Colonic mucosa (tissue), 4 donors: ENCODE results near the gene PREX1. TPM values are rescaled to one million over a fixed set of nuclear protein-coding genes. Genes with fewer than 3 reads are reported as not detected.

ENCODE experiments used
- DNase-seq: peaks from one replicate; pipeline ENCODE4 v3.0.0-alpha.2; 2020
- H3K27ac ChIP-seq: fragments of 200-600 bp; one replicate; pipeline ENCODE4 v1.8.0; 2021
- H3K27me3 ChIP-seq: fragments of 200-600 bp; one replicate; pipeline ENCODE4 v1.8.0; 2021
- H3K36me3 ChIP-seq: fragments of 200-600 bp; one replicate; pipeline ENCODE4 v1.8.0; 2021
- H3K4me1 ChIP-seq: fragments of 200-600 bp; one replicate; pipeline ENCODE4 v1.8.0; 2021; ENCODE audit warnings: mild to moderate bottlenecking
- H3K4me3 ChIP-seq: fragments of 200-600 bp; one replicate; pipeline ENCODE4 v1.8.0; 2021
- H3K9ac ChIP-seq, 2 donors: one replicate each; pipeline ENCODE4 v1.7.0; 2013; ENCODE audit warnings: control low read depth in 2 of 2, low read depth in 2 of 2, low read length in 2 of 2
- H3K9me3 ChIP-seq: fragments of 200-600 bp; one replicate; pipeline ENCODE4 v1.8.0; 2021
- CTCF ChIP-seq: fragments of 200-600 bp; IDR thresholded peaks from one replicate; pipeline ENCODE4 v1.8.0; 2022; ENCODE audit warnings: antibody characterized with exemption, mild to moderate bottlenecking
- intact Hi-C: fragments of 100-400 bp; cut with DNase I; formaldehyde crosslinking; loops from one replicate; pipeline ENCODE4 v1.14.1; 2022
- total RNA-seq, 2 donors: library from RNA; stranded (reverse); fragmentation: NEBNext Ultra II Directional in 1 of 2; extraction: Animal tissue kit (Norgen Biotek cat#: 25700) in 1 of 2; gene quantifications; one replicate each; pipeline ENCODE4 v1.2.1, GENCODE V29; 2021
- donor health status: healthy.
- donor health status: DM: no; HTN: no; CAD: no.
- donor health status: DM: no; HTN: no; CAD: no.

The PREX1 gene
- total RNA-seq, 2 donors from 2014 or later: 7.2 to 24.6 TPM

- Histone ChIP-seq H3K27ac (no peak overlapping the region), H3K27me3 (no peaks in the 10 kb centered on the region), H3K9me3 (no peaks in the 10 kb centered on the region), H3K9ac (no peak overlapping the region), H3K36me3 (no peaks in the 10 kb centered on the region), H3K4me1 (no peaks in the 10 kb centered on the region), H3K4me3 (no peak overlapping the region)
- intact Hi-C loops: no loop called here
- no peak for TF ChIP-seq CTCF
- DNase-seq: no peak
Observed at GRCh38 chr20:48718786-48719578, 108.8 kb downstream of the PREX1 start.

- no peak for DNase-seq
- Histone ChIP-seq H3K4me3 (no peak overlapping the region), H3K9me3 (no peaks in the 10 kb centered on the region), H3K27me3 (no peaks in the 10 kb centered on the region), H3K36me3 (no peaks in the 10 kb centered on the region), H3K9ac (no peak overlapping the region), H3K4me1 (no peaks in the 10 kb centered on the region), H3K27ac (no peak overlapping the region)
- intact Hi-C loops: no loop called here
- no peak for TF ChIP-seq CTCF
Observed at GRCh38 chr20:48717680-48718223, 110.0 kb downstream of the PREX1 start.

- no peak for TF ChIP-seq CTCF
- Histone ChIP-seq H3K9me3 (no peaks in the 10 kb centered on the region), H3K4me1 (no peaks in the 10 kb centered on the region), H3K27me3 (no peaks in the 10 kb centered on the region), H3K9ac (no peak overlapping the region), H3K4me3 (no peak overlapping the region), H3K27ac (no peak overlapping the region), H3K36me3 (no peaks in the 10 kb centered on the region)
- intact Hi-C loops: no loop called here
- DNase-seq: no peak
Observed at GRCh38 chr20:48717095-48717672, 110.6 kb downstream of the PREX1 start.

- no peaks in the 10 kb centered on the region for H3K27me3 ChIP-seq
- intact Hi-C loops: no loop called here
- no peak for TF ChIP-seq CTCF
- H3K27ac ChIP-seq: no peak overlapping the region
- no peak overlapping the region for H3K4me3 ChIP-seq
- H3K4me1 ChIP-seq: no peaks in the 10 kb centered on the region
- no peak for DNase-seq
- no peaks in the 10 kb centered on the region for H3K36me3 ChIP-seq
- H3K9me3 ChIP-seq: no peaks in the 10 kb centered on the region
- no peak overlapping the region for H3K9ac ChIP-seq
Observed at GRCh38 chr20:48716541-48716940, 111.3 kb downstream of the PREX1 start.

GRCh38 chr20:48716086-48716485 is 111.7 kb downstream of the PREX1 start:
- H3K9me3 ChIP-seq: no peaks in the 10 kb centered on the region
- TF ChIP-seq CTCF: no peak
- H3K9ac ChIP-seq: no peak overlapping the region
- intact Hi-C loops: no loop called here
- no peak overlapping the region for H3K27ac ChIP-seq
- no peak for DNase-seq
- H3K4me1 ChIP-seq: no peaks in the 10 kb centered on the region
- H3K36me3 ChIP-seq: no peaks in the 10 kb centered on the region
- H3K27me3 ChIP-seq: no peaks in the 10 kb centered on the region
- H3K4me3 ChIP-seq: no peak overlapping the region
